H1 (cell line): Measurements from ENCODE around the gene TMEM40. TPM values are rescaled to one million over a fixed set of nuclear protein-coding genes. Genes with fewer than 3 reads are reported as not detected.

Source experiments
- CTCF ChIA-PET: fragments of 300-600 bp; sonication (Branson Sonifier 250); formaldehyde crosslinking; loops from one replicate; lab custom pipeline; 2021; ENCODE audit not compliant: partially characterized antibody; lab: Charles Lee
- POLR2A ChIA-PET: fragments of 300-600 bp; sonication (Branson Sonifier 250); formaldehyde crosslinking; loops from one replicate; lab custom pipeline; 2021; ENCODE audit warnings: inconsistent platforms; ENCODE audit not compliant: partially characterized antibody; lab: Charles Lee
- DNase-seq, 2 experiments: peaks; one replicate each; pipeline versions ENCODE4 v3.0.0 to v3.0.0-alpha.2; 2010 to 2022; ENCODE audit warnings: low spot score in 2 of 2, low read depth in 1 of 2, mixed read lengths in 1 of 2
- FAIRE-seq: peaks from 2 replicates; lab custom pipeline; 2011; peaks lifted over from hg19 to GRCh38; lab: Jason Lieb, UNC
- H2AFZ ChIP-seq: 2 replicates; pipeline ENCODE4 v1.8.1; 2012; ENCODE audit warnings: low read length, inconsistent platforms
- H2AK5ac ChIP-seq: 2 replicates; pipeline ENCODE4 v1.6.1; 2013; ENCODE audit warnings: low read depth, low read length
- H2BK120ac ChIP-seq: replicated peaks from 2 replicates; pipeline ENCODE3; 2013; ENCODE audit warnings: low read depth, low read length, inconsistent platforms
- H2BK12ac ChIP-seq: 2 replicates; pipeline ENCODE4 v1.6.1; 2013; ENCODE audit warnings: low read depth, low read length
- H2BK15ac ChIP-seq: 2 replicates; pipeline ENCODE4 v1.6.1; 2013; ENCODE audit warnings: low read length
- H2BK20ac ChIP-seq: 2 replicates; pipeline ENCODE4 v1.6.1; 2013; ENCODE audit warnings: low read length
- H2BK5ac ChIP-seq: 2 replicates; pipeline ENCODE4 v1.6.1; 2013; ENCODE audit warnings: low read depth, low read length
- H3K14ac ChIP-seq: 2 replicates; pipeline ENCODE4 v1.6.1; 2013; ENCODE audit warnings: inconsistent platforms; ENCODE audit not compliant: insufficient read length
- H3K18ac ChIP-seq: 2 replicates; pipeline ENCODE4 v1.6.1; 2013; ENCODE audit warnings: low read length; ENCODE audit errors: extremely low read depth
- H3K23ac ChIP-seq: 2 replicates; pipeline ENCODE4 v1.6.1; 2013; ENCODE audit warnings: inconsistent platforms; ENCODE audit not compliant: insufficient read length
- H3K23me2 ChIP-seq: 2 replicates; pipeline ENCODE4 v1.6.1; 2013; ENCODE audit warnings: low read depth, low read length
- H3K27ac ChIP-seq: 2 replicates; pipeline ENCODE4 v1.6.1; 2011; ENCODE audit warnings: low read depth, low read length, inconsistent platforms
- H3K27me3 ChIP-seq, 4 experiments: replicated peaks in 1 of 4; 1 replicate in 1 of 4; 2 replicates in 3 of 4; pipeline versions ENCODE4 v1.6.1 to v1.8.1; 2011 to 2013; ENCODE audit warnings: low read length in 3 of 4, mild to moderate bottlenecking in 3 of 4, inconsistent platforms in 2 of 4, mixed read lengths in 2 of 4, moderate library complexity in 1 of 4; ENCODE audit not compliant: control insufficient read depth in 3 of 4, insufficient read depth in 3 of 4; ENCODE audit errors: extremely low read depth in 1 of 4
- H3K36me3 ChIP-seq, 4 experiments: 2 replicates each; pipeline versions ENCODE4 v1.6.1 to v1.8.1; 2011 to 2013; ENCODE audit warnings: mild to moderate bottlenecking in 4 of 4, low read length in 3 of 4, moderate library complexity in 2 of 4, control low read depth in 1 of 4, inconsistent platforms in 1 of 4; ENCODE audit not compliant: insufficient read depth in 4 of 4, control insufficient read depth in 2 of 4
- H3K4ac ChIP-seq: replicated peaks from 2 replicates; pipeline ENCODE3; 2013; ENCODE audit warnings: low read length, low read depth, mixed read lengths, inconsistent platforms; ENCODE audit not compliant: insufficient read length
- H3K4me1 ChIP-seq, 4 experiments: replicated peaks in 1 of 4; 1 replicate in 1 of 4; 2 replicates in 3 of 4; pipeline versions ENCODE4 v1.6.1 to v1.8.1; 2011 to 2013; ENCODE audit warnings: low read length in 3 of 4, inconsistent platforms in 2 of 4, mixed read lengths in 1 of 4; ENCODE audit not compliant: insufficient read depth in 4 of 4, control insufficient read depth in 3 of 4
- H3K4me2 ChIP-seq, 2 experiments: 2 replicates each; pipeline versions ENCODE4 v1.6.1 to v1.8.1; 2011 to 2013; ENCODE audit warnings: low read depth in 2 of 2, low read length in 2 of 2, control low read depth in 1 of 2, inconsistent platforms in 1 of 2, mild to moderate bottlenecking in 1 of 2; ENCODE audit not compliant: insufficient read depth in 1 of 2
- H3K4me3 ChIP-seq, 4 experiments: fragments of 200-600, 300-600 bp in 1 of 4; sonication (generic), shearing (Covaris generic), sonication (Bioruptor Twin) in 1 of 4; 2 replicates each; pipeline versions ENCODE4 v1.5.1 to v1.8.1; 2011 to 2016; ENCODE audit warnings: low read length in 4 of 4, low read depth in 3 of 4, control low read depth in 2 of 4, inconsistent platforms in 2 of 4, mild to moderate bottlenecking in 2 of 4, mixed read lengths in 1 of 4, moderate library complexity in 1 of 4; ENCODE audit not compliant: insufficient read depth in 2 of 4; ENCODE audit errors: extremely low read depth in 1 of 4
- H3K56ac ChIP-seq: replicated peaks from 2 replicates; pipeline ENCODE3; 2013; ENCODE audit warnings: low read depth, mild to moderate bottlenecking, mixed read lengths, low read length, inconsistent platforms; ENCODE audit not compliant: insufficient read length
- H3K79me1 ChIP-seq: 2 replicates; pipeline ENCODE4 v1.6.1; 2013; ENCODE audit warnings: low read depth, low read length, control low read depth
- H3K79me2 ChIP-seq, 2 experiments: 2 replicates each; pipeline versions ENCODE4 v1.6.1 to v1.8.1; 2012 to 2013; ENCODE audit warnings: low read length in 2 of 2, mild to moderate bottlenecking in 2 of 2, inconsistent platforms in 1 of 2; ENCODE audit not compliant: insufficient read depth in 2 of 2, control insufficient read depth in 1 of 2
- H3K9ac ChIP-seq, 4 experiments: replicated peaks in 1 of 4; 1 replicate in 1 of 4; 2 replicates in 3 of 4; pipeline versions ENCODE4 v1.6.1 to v1.8.1; 2011 to 2013; ENCODE audit warnings: low read depth in 3 of 4, low read length in 3 of 4, control low read depth in 2 of 4, mild to moderate bottlenecking in 2 of 4, moderate library complexity in 2 of 4, inconsistent platforms in 1 of 4; ENCODE audit errors: extremely low read depth in 1 of 4
- H3K9me3 ChIP-seq, 2 experiments: 2 replicates each; pipeline versions ENCODE4 v1.6.1 to v1.8.1; 2012 to 2013; ENCODE audit warnings: mild to moderate bottlenecking in 2 of 2, moderate library complexity in 2 of 2, control low read depth in 1 of 2, inconsistent platforms in 1 of 2, low read depth in 1 of 2, low read length in 1 of 2, mixed read lengths in 1 of 2; ENCODE audit not compliant: insufficient read depth in 2 of 2
- H4K20me1 ChIP-seq, 2 experiments: replicated peaks in 1 of 2; 2 replicates each; pipeline versions ENCODE3 to v1.8.1; 2011 to 2013; ENCODE audit warnings: inconsistent platforms in 2 of 2, low read length in 2 of 2, mild to moderate bottlenecking in 1 of 2; ENCODE audit not compliant: insufficient read depth in 2 of 2, control insufficient read depth in 1 of 2
- H4K5ac ChIP-seq: 2 replicates; pipeline ENCODE4 v1.6.1; 2013; ENCODE audit warnings: low read length, low read depth, mixed read lengths, inconsistent platforms; ENCODE audit not compliant: insufficient read length
- H4K8ac ChIP-seq: 2 replicates; pipeline ENCODE4 v1.8.0; 2013; ENCODE audit warnings: mild to moderate bottlenecking, moderate library complexity, low read length, inconsistent platforms; ENCODE audit not compliant: insufficient read depth; ENCODE audit errors: extremely low read depth
- H4K91ac ChIP-seq: replicated peaks from 2 replicates; pipeline ENCODE3; 2013; ENCODE audit warnings: low read length, mixed read lengths, inconsistent platforms; ENCODE audit not compliant: insufficient read length
- CEBPB ChIP-seq: IDR thresholded peaks from 2 replicates; pipeline ENCODE4 v1.6.1; 2012; ENCODE audit warnings: low read depth, low read length
- CREB1 ChIP-seq: IDR thresholded peaks from 2 replicates; pipeline ENCODE4 v1.6.1; 2012; ENCODE audit warnings: inconsistent platforms
- POLR2A ChIP-seq, 2 experiments: IDR thresholded peaks; 1 replicate in 1 of 2; 2 replicates in 1 of 2; pipeline ENCODE4 v1.6.1; 2011; ENCODE audit warnings: low read depth in 2 of 2, low read length in 2 of 2, mild to moderate bottlenecking in 2 of 2; ENCODE audit errors: control extremely low read depth in 1 of 2
- RBBP5 ChIP-seq: IDR thresholded peaks from 2 replicates; pipeline ENCODE4 v1.7.1; 2012; ENCODE audit warnings: low read depth, mild to moderate bottlenecking, inconsistent platforms, low read length, moderate library complexity, borderline replicate concordance
- RFX5 ChIP-seq: IDR thresholded peaks from 2 replicates; pipeline ENCODE4 v1.6.1; 2011; ENCODE audit warnings: low read depth, low read length, improper control_type of control experiment, borderline replicate concordance
- RNF2 ChIP-seq: fragments of 200-900, 300-1000 bp; sonication (generic); IDR thresholded peaks from 2 replicates; pipeline ENCODE4 v1.7.1; 2016; ENCODE audit warnings: borderline replicate concordance, low read depth, mild to moderate bottlenecking, antibody characterized with exemption, low read length; ENCODE audit not compliant: poor library complexity, severe bottlenecking; ENCODE audit errors: missing control alignments
- SIRT6 ChIP-seq: IDR thresholded peaks from one replicate; pipeline ENCODE4 v1.7.1; 2012; ENCODE audit warnings: low read length, inconsistent platforms
- SP4 ChIP-seq: IDR thresholded peaks from 2 replicates; pipeline ENCODE4 v1.6.1; 2012; ENCODE audit warnings: low read length, inconsistent platforms
- SRF ChIP-seq: IDR thresholded peaks from 2 replicates; pipeline ENCODE4 v1.6.1; 2011; ENCODE audit warnings: mild to moderate bottlenecking, low read depth, low read length, moderate library complexity
- TCF12 ChIP-seq: IDR thresholded peaks from 2 replicates; pipeline ENCODE4 v1.6.1; 2011; ENCODE audit warnings: low read depth, mild to moderate bottlenecking, low read length
- WGBS, 2 experiments: shearing (Covaris generic) in 1 of 2; methylation state at CpG; one replicate each; pipeline versions ENCODE4 v1.1.6 to v1.1.7; 2013 to 2015; ENCODE audit warnings: low lambda C conversion rate in 2 of 2, mixed read lengths in 2 of 2, inconsistent platforms in 1 of 2, low coverage in 1 of 2, missing lambda C conversion rate in 1 of 2; ENCODE audit not compliant: insufficient replicate concordance in 2 of 2, insufficient coverage in 1 of 2, insufficient read length in 1 of 2; ENCODE audit errors: extremely low coverage in 1 of 2, missing lambda C conversion rate in 1 of 2; 5-methylcytosine and 5-hydroxymethylcytosine counted together
- polyA plus RNA-seq, 7 experiments: library from polyadenylated mRNA; depleted of rRNA in 3 of 7; stranded (reverse) in 5 of 7; unstranded in 2 of 7; fragments of >200 nt in 5 of 7; fragments of 200-250 nt in 2 of 7; gene quantifications; 1 replicate in 5 of 7; 2 replicates in 1 of 7; 4 replicates in 1 of 7; pipeline versions ENCODE4 v1.2.1 to v1.2.3, GENCODE V29; 2011 to 2013; ENCODE audit warnings: missing spikeins in 2 of 7, mixed read lengths in 2 of 7
- total RNA-seq: library from RNA; stranded (reverse); fragmentation: NEBNext Ultra II Directional; extraction: Animal tissue kit (Norgen Biotek cat#: 25700); gene quantifications from 2 replicates; pipeline ENCODE4 v1.2.1, GENCODE V29; 2021
- TF ChIP-seq, protein P1 (sequence below): IDR thresholded peaks from 2 replicates; pipeline ENCODE4 v1.6.1; 2012; ENCODE audit warnings: inconsistent platforms
- TF ChIP-seq, protein P2 (sequence below), 3 experiments: IDR thresholded peaks; 1 replicate in 2 of 3; 2 replicates in 1 of 3; pipeline versions ENCODE4 v1.5.1 to v1.6.1; 2011; ENCODE audit warnings: low read length in 3 of 3, mild to moderate bottlenecking in 3 of 3, inconsistent platforms in 2 of 3, low read depth in 1 of 3, moderate library complexity in 1 of 3; ENCODE audit not compliant: insufficient read depth in 1 of 3; ENCODE audit errors: control extremely low read depth in 1 of 3

TMEM40 gene
- total and polyA plus RNA-seq, 2 of the 8 experiments (the other 6 are each of a cell fraction or from before 2014, with no cell fraction given) = 0.18 TPM; not detected in 1

GRCh38 chr3:12716605-12717151 is 42.4 kb downstream of the TMEM40 start:
- WGBS, 2 experiments = 86% methylated on average over 2 of the region's 3 CpGs; no CpG with 5 or more reads in 1 of the 2 experiments
- no peak for FAIRE-seq
- no peaks in the 10 kb centered on the region; a peak in 1 of 7 replicates for H3K27me3 ChIP-seq

More at GRCh38 chr3:12716605-12717151, 42.4 kb downstream of the TMEM40 start:
- H3K23me2 ChIP-seq = no peaks in the 10 kb centered on the region
- no peak overlapping the region for H2AK5ac ChIP-seq
- no peaks in the 10 kb centered on the region for H3K79me1 ChIP-seq
- H2BK15ac ChIP-seq = no peak overlapping the region
- no peak overlapping the region for H2BK20ac ChIP-seq
- H2BK12ac ChIP-seq = no peak overlapping the region
- no peaks in the 10 kb centered on the region for H3K9me3 ChIP-seq
- no peak overlapping the region for H3K14ac ChIP-seq
- ChIA-PET CTCF (interaction anchor here (0.5 to 2.4 kb wide), 5 partner anchors 11 to 610 kb away, joined by 3 to 25 read pairs (median 3); no protein-coding TSS in a partner anchor), POLR2A (interaction anchor here (1.0 kb wide), 1 partner anchor 10 kb away, joined by 5 read pairs; no protein-coding TSS in a partner anchor)
- H4K5ac ChIP-seq = no peak overlapping the region
- no peak overlapping the region for H2BK120ac ChIP-seq
- no peak overlapping the region for H2AFZ ChIP-seq
- H3K79me2 ChIP-seq = no peaks in the 10 kb centered on the region
- DNase-seq = no peak
- no peak overlapping the region for H3K4ac ChIP-seq
- H2BK5ac ChIP-seq = no peak overlapping the region
- H3K56ac ChIP-seq = no peak overlapping the region
- no peak overlapping the region for H3K23ac ChIP-seq
- H3K36me3 ChIP-seq = no peaks in the 10 kb centered on the region
- H4K8ac ChIP-seq = no peak overlapping the region
- no peaks in the 10 kb centered on the region for H3K4me1 ChIP-seq
- no peak overlapping the region for H3K9ac ChIP-seq
- no peak overlapping the region for H3K4me3 ChIP-seq
- no peak overlapping the region for H3K18ac ChIP-seq
- TF ChIP-seq, protein P1, sequence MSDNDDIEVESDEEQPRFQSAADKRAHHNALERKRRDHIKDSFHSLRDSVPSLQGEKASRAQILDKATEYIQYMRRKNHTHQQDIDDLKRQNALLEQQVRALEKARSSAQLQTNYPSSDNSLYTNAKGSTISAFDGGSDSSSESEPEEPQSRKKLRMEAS = no peak
- TF ChIP-seq CREB1 (no peak), CEBPB (no peak), POLR2A (IDR thresholded peaks at IDR 0.05; ENCODE audit: control extremely low read depth in 1 of 2, low read depth in 2 of 2, low read length in 2 of 2) (no peak), RBBP5 (no peak), TCF12 (no peak), RNF2 (no peak), RFX5 (no peak), SRF (no peak), SIRT6 (no peak), SP4 (no peak)
- TF ChIP-seq, protein P2, sequence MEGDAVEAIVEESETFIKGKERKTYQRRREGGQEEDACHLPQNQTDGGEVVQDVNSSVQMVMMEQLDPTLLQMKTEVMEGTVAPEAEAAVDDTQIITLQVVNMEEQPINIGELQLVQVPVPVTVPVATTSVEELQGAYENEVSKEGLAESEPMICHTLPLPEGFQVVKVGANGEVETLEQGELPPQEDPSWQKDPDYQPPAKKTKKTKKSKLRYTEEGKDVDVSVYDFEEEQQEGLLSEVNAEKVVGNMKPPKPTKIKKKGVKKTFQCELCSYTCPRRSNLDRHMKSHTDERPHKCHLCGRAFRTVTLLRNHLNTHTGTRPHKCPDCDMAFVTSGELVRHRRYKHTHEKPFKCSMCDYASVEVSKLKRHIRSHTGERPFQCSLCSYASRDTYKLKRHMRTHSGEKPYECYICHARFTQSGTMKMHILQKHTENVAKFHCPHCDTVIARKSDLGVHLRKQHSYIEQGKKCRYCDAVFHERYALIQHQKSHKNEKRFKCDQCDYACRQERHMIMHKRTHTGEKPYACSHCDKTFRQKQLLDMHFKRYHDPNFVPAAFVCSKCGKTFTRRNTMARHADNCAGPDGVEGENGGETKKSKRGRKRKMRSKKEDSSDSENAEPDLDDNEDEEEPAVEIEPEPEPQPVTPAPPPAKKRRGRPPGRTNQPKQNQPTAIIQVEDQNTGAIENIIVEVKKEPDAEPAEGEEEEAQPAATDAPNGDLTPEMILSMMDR (IDR thresholded peaks at IDR 0.05; ENCODE audit: control extremely low read depth in 1 of 3, insufficient read depth in 1 of 3, low read depth in 1 of 3, low read length in 3 of 3) = no peak
- TF ChIP-seq, all 59 proteins: peak for 0
- Histone ChIP-seq H3K27ac (no peak overlapping the region), H3K4me2 (no peak overlapping the region), H4K91ac (no peak overlapping the region), H4K20me1 (no peaks in the 10 kb centered on the region)
